ENCODE results near the gene KLF2. TPM values are rescaled to one million over a fixed set of nuclear protein-coding genes. Genes with fewer than 3 reads are reported as not detected.

KLF2 gene
- total and polyA plus RNA-seq, 2 of the 13 experiments (the other 11 are each of a cell fraction or from before 2014, with no cell fraction given) = not detected

GRCh38 chr19:16338470-16339360 is 14.1 kb downstream of the KLF2 start:
- in situ Hi-C loops (cut with HindIII; ENCODE audit: extremely low pct_ligation_motif_present, low pct_unique_long_range_greater_than_20kb) = no loop called here
- CTCF ChIA-PET (ENCODE audit: low intra/inter-chr PET ratio, low total read pairs) = no interaction called here
- H2AFZ ChIP-seq (ENCODE audit: low read length) = no peak overlapping the region
- TF ChIP-seq SMARCC2 (IDR thresholded peaks at IDR 0.05) = no peak
- no peak for TF ChIP-seq E2F2 (CRISPR knock-in tag; IDR thresholded peaks at IDR 0.05; ENCODE audit: borderline replicate concordance)
- TF ChIP-seq, protein P1, sequence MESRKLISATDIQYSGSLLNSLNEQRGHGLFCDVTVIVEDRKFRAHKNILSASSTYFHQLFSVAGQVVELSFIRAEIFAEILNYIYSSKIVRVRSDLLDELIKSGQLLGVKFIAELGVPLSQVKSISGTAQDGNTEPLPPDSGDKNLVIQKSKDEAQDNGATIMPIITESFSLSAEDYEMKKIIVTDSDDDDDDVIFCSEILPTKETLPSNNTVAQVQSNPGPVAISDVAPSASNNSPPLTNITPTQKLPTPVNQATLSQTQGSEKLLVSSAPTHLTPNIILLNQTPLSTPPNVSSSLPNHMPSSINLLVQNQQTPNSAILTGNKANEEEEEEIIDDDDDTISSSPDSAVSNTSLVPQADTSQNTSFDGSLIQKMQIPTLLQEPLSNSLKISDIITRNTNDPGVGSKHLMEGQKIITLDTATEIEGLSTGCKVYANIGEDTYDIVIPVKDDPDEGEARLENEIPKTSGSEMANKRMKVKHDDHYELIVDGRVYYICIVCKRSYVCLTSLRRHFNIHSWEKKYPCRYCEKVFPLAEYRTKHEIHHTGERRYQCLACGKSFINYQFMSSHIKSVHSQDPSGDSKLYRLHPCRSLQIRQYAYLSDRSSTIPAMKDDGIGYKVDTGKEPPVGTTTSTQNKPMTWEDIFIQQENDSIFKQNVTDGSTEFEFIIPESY (CRISPR knock-in tag; IDR thresholded peaks at IDR 0.05) = peak; percentile 23; the same call in 1 of the 2 replicates
- 0 out of 2 replicates have a peak, but pooled peaks have one; percentile 16 for TF ChIP-seq RXRA (CRISPR knock-in tag; IDR thresholded peaks at IDR 0.05)
- TF ChIP-seq ZBTB49 (CRISPR knock-in tag; IDR thresholded peaks at IDR 0.05; ENCODE audit: borderline replicate concordance) = no peak
- TF ChIP-seq ZBTB1 (CRISPR knock-in tag; IDR thresholded peaks at IDR 0.05; ENCODE audit: borderline replicate concordance) = no peak
- no peak for TF ChIP-seq ZNF256 (CRISPR knock-in tag; conservative IDR thresholded peaks at IDR 0.05)
- TF ChIP-seq, protein P2, sequence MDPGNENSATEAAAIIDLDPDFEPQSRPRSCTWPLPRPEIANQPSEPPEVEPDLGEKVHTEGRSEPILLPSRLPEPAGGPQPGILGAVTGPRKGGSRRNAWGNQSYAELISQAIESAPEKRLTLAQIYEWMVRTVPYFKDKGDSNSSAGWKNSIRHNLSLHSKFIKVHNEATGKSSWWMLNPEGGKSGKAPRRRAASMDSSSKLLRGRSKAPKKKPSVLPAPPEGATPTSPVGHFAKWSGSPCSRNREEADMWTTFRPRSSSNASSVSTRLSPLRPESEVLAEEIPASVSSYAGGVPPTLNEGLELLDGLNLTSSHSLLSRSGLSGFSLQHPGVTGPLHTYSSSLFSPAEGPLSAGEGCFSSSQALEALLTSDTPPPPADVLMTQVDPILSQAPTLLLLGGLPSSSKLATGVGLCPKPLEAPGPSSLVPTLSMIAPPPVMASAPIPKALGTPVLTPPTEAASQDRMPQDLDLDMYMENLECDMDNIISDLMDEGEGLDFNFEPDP (CRISPR knock-in tag; conservative IDR thresholded peaks at IDR 0.05) = no peak
- no peak for TF ChIP-seq ATF7 (IDR thresholded peaks at IDR 0.05)
- no peak for TF ChIP-seq ATF7 (CRISPR knock-in tag; IDR thresholded peaks at IDR 0.05)
- TF ChIP-seq SUZ12 (IDR thresholded peaks at IDR 0.05; ENCODE audit: low read depth, low read length) = no peak
- TF ChIP-seq ZNF672 (CRISPR knock-in tag; IDR thresholded peaks at IDR 0.05) = no peak
- TF ChIP-seq BHLHE40 (IDR thresholded peaks at IDR 0.05; ENCODE audit: low read length) = no peak
- 8% methylated on average over 13 of the region's 30 CpGs for WGBS (ENCODE audit: low lambda C conversion rate)
- peak overlapping the region; percentile 26; the same call in 1 of the 2 replicates for H3K4me2 ChIP-seq (ENCODE audit: low read depth, low read length)
- H3K27me3 ChIP-seq (ENCODE audit: control insufficient read depth in 1 of 2, insufficient read depth in 2 of 2, low read length in 2 of 2) = peaks cover 0 to 15% of the 10 kb centered on the region in 2 experiments; a peak in 2 of 5 replicates
- H3K4me1 ChIP-seq (ENCODE audit: insufficient read depth, low read length) = peaks cover 13% of the 10 kb centered on the region
- peak; percentile 28 for DNase-seq (ENCODE audit: low spot score)
- H3K9me3 ChIP-seq (ENCODE audit: low read length) = no peaks in the 10 kb centered on the region
- H3K9ac ChIP-seq (ENCODE audit: insufficient read depth, low read depth, low read length) = no peak overlapping the region
- ATAC-seq = peak; percentile 55
- H4K20me1 ChIP-seq (ENCODE audit: insufficient read depth, low read length) = no peaks in the 10 kb centered on the region
- intact Hi-C loops (cut with micrococcal nuclease; ENCODE audit: unreplicated experiment) = no loop called here
- no peak overlapping the region for H3K27ac ChIP-seq (ENCODE audit: extremely low read length, insufficient read depth, low read length)
- no peaks in the 10 kb centered on the region for H3K36me3 ChIP-seq (replicated peaks in 1 of 2; ENCODE audit: control insufficient read depth in 1 of 2, insufficient read depth in 2 of 2, low read length in 2 of 2)
- FAIRE-seq = no peak
- no peak overlapping the region; a peak in 1 of 6 replicates for H3K4me3 ChIP-seq (replicated peaks in 1 of 3; ENCODE audit: insufficient read depth in 1 of 3, low read depth in 2 of 3, low read length in 3 of 3)
- H3K79me2 ChIP-seq (ENCODE audit: insufficient read depth, low read length) = no peaks in the 10 kb centered on the region
- POLR2A ChIA-PET = no interaction called here
- no TSS peak for BruUV-seq (replicated peaks)

Measured in HepG2 (cell line).